Subcutaneous abdominal adipose tissue (tissue), 5 donors: Measurements from ENCODE around the gene RPA1.
"Not testable (repeated sequence)": the region's sequence is repeated elsewhere in the genome, so short reads cannot be mapped to it uniquely, and the experiment has no call there.

Source experiments
- H3K27ac ChIP-seq: one replicate; pipeline ENCODE4 v1.7.0; 2013; ENCODE audit warnings: low read depth, mild to moderate bottlenecking, inconsistent platforms, low read length, moderate library complexity
- H3K27me3 ChIP-seq, 5 donors: one replicate each; pipeline ENCODE4 v1.7.0; 2013; ENCODE audit warnings: low read length in 5 of 5, inconsistent platforms in 1 of 5; ENCODE audit not compliant: control insufficient read depth in 5 of 5, insufficient read depth in 4 of 5
- H3K36me3 ChIP-seq, 5 donors: one replicate each; pipeline ENCODE4 v1.7.0; 2013; ENCODE audit warnings: low read length in 5 of 5; ENCODE audit not compliant: control insufficient read depth in 5 of 5, insufficient read depth in 5 of 5
- H3K4me1 ChIP-seq, 5 donors: one replicate each; pipeline ENCODE4 v1.7.0; 2013; ENCODE audit warnings: low read length in 5 of 5, mild to moderate bottlenecking in 3 of 5, moderate library complexity in 1 of 5; ENCODE audit not compliant: control insufficient read depth in 5 of 5, insufficient read depth in 5 of 5
- H3K4me3 ChIP-seq, 5 donors: one replicate each; pipeline ENCODE4 v1.7.0; 2013; ENCODE audit warnings: low read length in 5 of 5, low read depth in 1 of 5
- H3K9ac ChIP-seq, 5 donors: one replicate each; pipeline ENCODE4 v1.7.0; 2013; ENCODE audit warnings: low read length in 5 of 5, mild to moderate bottlenecking in 4 of 5, moderate library complexity in 3 of 5
- H3K9me3 ChIP-seq, 5 donors: one replicate each; pipeline ENCODE4 v1.7.0; 2013; ENCODE audit warnings: low read length in 5 of 5; ENCODE audit not compliant: control insufficient read depth in 5 of 5
- donor health status: healthy.
- donor health status: healthy.
- donor health status: healthy.
- donor health status: healthy.
- donor health status: healthy.

RPA1 gene

GRCh38 chr17:1852327-1852726, 22.5 kb downstream of the RPA1 start:
- Histone ChIP-seq H3K27ac (no peak overlapping the region), H3K4me3 (no peak overlapping the region), H3K9me3 (no peaks in the 10 kb centered on the region), H3K9ac (no peak overlapping the region), H3K4me1 (peaks cover 0 to 4% (median under 1%) of the 10 kb centered on the region in 5 donors), H3K36me3 (peaks cover 23 to 51% (median 31%) of the 10 kb centered on the region in 5 donors), H3K27me3 (no peaks in the 10 kb centered on the region)

- Histone ChIP-seq H3K4me1 (no peaks in the 10 kb centered on the region), H3K36me3 (peaks cover 23 to 44% (median 29%) of the 10 kb centered on the region in 5 donors), H3K27me3 (no peaks in the 10 kb centered on the region), H3K27ac (no peak overlapping the region), H3K9me3 (no peaks in the 10 kb centered on the region), H3K4me3 (no peak overlapping the region), H3K9ac (no peak overlapping the region)
These were observed 23.9 kb downstream of the RPA1 start for GRCh38 chr17:1853698-1854097.

DNA sequence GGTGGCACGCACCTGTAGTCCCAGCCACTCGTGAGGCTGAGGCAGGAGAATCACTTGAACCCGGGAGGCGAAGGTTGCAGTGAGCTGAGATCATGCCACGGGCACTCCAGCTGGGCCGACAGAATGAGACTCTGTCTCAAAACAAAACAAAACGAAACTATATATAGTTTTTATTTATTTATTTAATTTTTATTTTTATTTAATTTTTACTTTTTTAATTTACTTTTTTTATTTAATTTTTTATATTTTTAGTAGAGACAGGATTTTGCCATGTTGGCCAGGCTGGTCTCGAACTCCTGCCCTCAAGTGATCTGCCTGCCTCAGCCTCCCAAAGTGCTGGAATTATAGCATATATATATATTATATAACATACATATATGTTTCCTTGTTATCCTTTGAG, 26.7 kb downstream of the RPA1 start:
- not testable (repeated sequence) for H3K4me1 ChIP-seq, H3K4me3 ChIP-seq, H3K9ac ChIP-seq, H3K9me3 ChIP-seq, H3K27ac ChIP-seq, H3K27me3 ChIP-seq
- peaks cover 22 to 56% (median 38%) of the 10 kb centered on the region in 5 donors for H3K36me3 ChIP-seq

- Histone ChIP-seq H3K27ac (no peak overlapping the region), H3K4me1 (no peaks in the 10 kb centered on the region), H3K9me3 (no peaks in the 10 kb centered on the region), H3K27me3 (no peaks in the 10 kb centered on the region), H3K9ac (no peak overlapping the region), H3K4me3 (no peak overlapping the region), H3K36me3 (peaks cover 0 to 26% (median 10%) of the 10 kb centered on the region in 5 donors)
These were observed 31.2 kb downstream of the RPA1 start for GRCh38 chr17:1860978-1861377.

DNA sequence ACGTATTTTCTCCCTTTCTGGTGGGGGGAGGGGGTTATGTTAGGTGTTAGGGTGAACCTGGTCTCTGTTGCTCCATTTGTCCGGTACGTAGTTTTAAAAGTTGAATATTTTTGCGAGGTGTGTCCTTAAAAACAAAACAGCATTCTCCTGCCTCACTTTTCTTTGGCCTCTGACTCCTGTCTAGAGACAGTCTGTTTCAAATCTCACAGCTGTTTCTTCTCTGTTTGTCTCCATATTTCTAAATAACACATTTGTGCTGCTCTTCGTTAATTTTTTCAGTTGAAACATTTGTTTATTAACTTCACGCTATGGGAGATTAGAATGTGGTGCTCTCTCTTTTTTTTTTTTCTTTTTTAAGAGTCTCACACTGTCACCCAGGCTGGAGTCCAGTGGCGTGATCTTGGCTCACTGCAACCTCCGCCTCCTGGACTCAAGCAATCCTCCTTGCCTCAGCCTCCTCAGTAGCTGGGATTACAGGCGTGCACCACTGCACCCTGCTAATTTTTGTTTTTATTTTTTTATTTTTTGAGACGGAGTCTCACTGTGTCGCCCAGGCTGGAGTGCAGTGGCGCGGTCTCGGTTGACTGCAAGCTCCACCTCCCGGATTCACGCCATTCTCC, 31.7 kb downstream of the RPA1 start:
- no peak overlapping the region for H3K4me3 ChIP-seq
- no peak overlapping the region for H3K27ac ChIP-seq
- H3K9me3 ChIP-seq: no peaks in the 10 kb centered on the region
- H3K36me3 ChIP-seq: peaks cover 0 to 26% (median 10%) of the 10 kb centered on the region in 5 donors
- H3K27me3 ChIP-seq: no peaks in the 10 kb centered on the region
- H3K4me1 ChIP-seq: no peaks in the 10 kb centered on the region
- H3K9ac ChIP-seq: no peak overlapping the region

GRCh38 chr17:1865252-1866037, 35.6 kb downstream of the RPA1 start:
- no peak overlapping the region for H3K27ac ChIP-seq
- H3K9ac ChIP-seq: no peak overlapping the region
- H3K4me3 ChIP-seq: no peak overlapping the region
- H3K9me3 ChIP-seq: no peaks in the 10 kb centered on the region
- H3K4me1 ChIP-seq: no peaks in the 10 kb centered on the region
- peaks cover 4 to 21% (median 12%) of the 10 kb centered on the region in 5 donors for H3K36me3 ChIP-seq
- no peaks in the 10 kb centered on the region for H3K27me3 ChIP-seq

GRCh38 chr17:1867307-1867706, 37.5 kb downstream of the RPA1 start:
- Histone ChIP-seq H3K4me3 (no peak overlapping the region), H3K27ac (no peak overlapping the region), H3K4me1 (no peaks in the 10 kb centered on the region), H3K9me3 (no peaks in the 10 kb centered on the region), H3K9ac (no peak overlapping the region), H3K36me3 (peaks cover 7 to 17% (median 8%) of the 10 kb centered on the region in 5 donors), H3K27me3 (no peaks in the 10 kb centered on the region)

GRCh38 chr17:1868090-1868489, 38.3 kb downstream of the RPA1 start:
- no peaks in the 10 kb centered on the region for H3K27me3 ChIP-seq
- H3K27ac ChIP-seq: no peak overlapping the region
- peak overlapping the region in 1 of 5 donors; percentile 11 for H3K9ac ChIP-seq
- no peak overlapping the region for H3K4me3 ChIP-seq
- H3K36me3 ChIP-seq: peaks cover 11 to 25% (median 14%) of the 10 kb centered on the region in 5 donors
- H3K4me1 ChIP-seq: no peaks in the 10 kb centered on the region
- no peaks in the 10 kb centered on the region for H3K9me3 ChIP-seq

GRCh38 chr17:1870592-1870991, 40.8 kb downstream of the RPA1 start:
- Histone ChIP-seq H3K9ac (no peak overlapping the region), H3K4me1 (no peaks in the 10 kb centered on the region), H3K4me3 (no peak overlapping the region), H3K27me3 (no peaks in the 10 kb centered on the region), H3K9me3 (no peaks in the 10 kb centered on the region), H3K27ac (no peak overlapping the region), H3K36me3 (peaks cover 17 to 45% (median 33%) of the 10 kb centered on the region in 5 donors)

DNA sequence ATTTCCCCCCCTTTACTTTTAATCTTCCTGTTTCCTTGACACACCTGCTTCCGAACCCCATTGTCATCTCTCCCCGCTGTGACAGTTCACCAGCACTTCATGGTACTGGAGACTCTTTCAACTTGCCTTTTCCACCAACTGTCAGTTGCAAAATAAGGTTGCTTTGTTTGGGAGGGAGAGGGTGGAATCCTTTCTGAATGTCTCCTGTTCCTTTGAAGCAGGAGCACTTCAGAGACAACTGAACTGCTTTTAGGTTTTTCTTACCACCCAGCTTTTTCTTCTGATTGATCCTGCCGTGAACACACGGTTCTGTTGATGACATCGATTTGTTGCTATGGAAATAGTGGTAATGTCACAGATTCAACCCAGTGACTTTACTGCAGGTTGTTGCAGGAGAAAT, 42.0 kb downstream of the RPA1 start:
- Histone ChIP-seq H3K4me3 (no peak overlapping the region), H3K9me3 (no peaks in the 10 kb centered on the region), H3K9ac (no peak overlapping the region), H3K27me3 (no peaks in the 10 kb centered on the region), H3K27ac (no peak overlapping the region), H3K4me1 (no peaks in the 10 kb centered on the region), H3K36me3 (peaks cover 29 to 54% (median 38%) of the 10 kb centered on the region in 5 donors)
